Mucosa of stomach (tissue), 1 donor: Measurements from ENCODE around the gene WDR87.
"Not testable (repeated sequence)": the region's sequence is repeated elsewhere in the genome, so short reads cannot be mapped to it uniquely, and the experiment has no call there.

ENCODE experiments used
- H3K27me3 ChIP-seq: one replicate; pipeline ENCODE4 v1.7.0; 2013; ENCODE audit warnings: mild to moderate bottlenecking, low read length; ENCODE audit not compliant: control insufficient read depth, insufficient read depth
- H3K36me3 ChIP-seq: one replicate; pipeline ENCODE4 v1.7.0; 2013; ENCODE audit warnings: low read length; ENCODE audit not compliant: control insufficient read depth, insufficient read depth
- H3K4me1 ChIP-seq: one replicate; pipeline ENCODE4 v1.7.0; 2013; ENCODE audit warnings: mild to moderate bottlenecking, low read length; ENCODE audit not compliant: control insufficient read depth, insufficient read depth
- H3K4me3 ChIP-seq: one replicate; pipeline ENCODE4 v1.7.0; 2013; ENCODE audit warnings: low read length
- H3K9ac ChIP-seq: one replicate; pipeline ENCODE4 v1.7.0; 2013; ENCODE audit warnings: mild to moderate bottlenecking, low read length, moderate library complexity
- H3K9me3 ChIP-seq: one replicate; pipeline ENCODE4 v1.7.0; 2013; ENCODE audit warnings: mild to moderate bottlenecking, low read length, moderate library complexity; ENCODE audit not compliant: control insufficient read depth
- donor health status: Pancreatic carcinoma.

WDR87 gene

DNA sequence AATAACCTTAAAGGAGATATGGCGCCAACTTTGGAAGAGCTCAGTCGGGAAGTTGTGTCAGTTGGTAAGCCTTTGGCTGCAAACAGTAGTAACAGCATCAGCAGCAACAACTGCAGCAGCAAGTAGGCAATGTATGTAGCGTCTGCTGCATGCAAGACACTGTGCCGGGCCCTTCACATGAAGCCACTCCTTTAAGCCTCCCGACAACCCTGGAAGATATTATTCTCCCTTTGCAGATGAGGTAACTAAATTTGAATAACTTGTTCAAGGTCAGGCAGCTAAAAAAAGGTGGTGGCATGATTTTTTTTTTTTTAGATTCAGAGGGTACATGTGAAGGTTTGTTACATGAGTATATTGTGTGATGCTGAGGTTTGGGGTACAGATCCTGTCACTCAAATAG is 20.3 kb upstream of the WDR87 start:
- H3K4me1 ChIP-seq: peaks cover 45% of the 10 kb centered on the region
- no peaks in the 10 kb centered on the region for H3K36me3 ChIP-seq
- no peaks in the 10 kb centered on the region for H3K9me3 ChIP-seq
- no peak overlapping the region for H3K9ac ChIP-seq
- no peak overlapping the region for H3K4me3 ChIP-seq
- no peaks in the 10 kb centered on the region for H3K27me3 ChIP-seq

DNA sequence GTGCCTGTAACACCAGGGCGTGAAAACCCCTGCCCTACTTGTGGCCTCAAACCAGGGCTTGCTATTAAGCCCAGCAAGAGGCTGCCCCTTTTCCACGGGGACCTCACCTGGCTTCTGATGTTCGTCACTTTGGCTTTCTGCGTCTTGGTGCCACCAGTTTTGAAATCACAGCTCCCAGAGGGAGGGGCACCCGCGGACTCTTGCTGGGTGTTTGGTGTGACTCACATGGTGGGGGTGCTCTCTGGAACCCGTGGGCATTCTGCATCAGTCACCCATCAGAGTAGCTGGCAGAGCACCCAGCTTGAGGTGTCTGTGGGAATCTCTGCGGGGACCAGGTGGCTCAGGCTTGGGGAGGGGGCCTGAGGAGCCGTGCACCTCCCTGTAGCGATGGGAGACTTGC is 19.9 kb upstream of the WDR87 start:
- H3K9me3 ChIP-seq: no peaks in the 10 kb centered on the region
- no peak overlapping the region for H3K9ac ChIP-seq
- no peaks in the 10 kb centered on the region for H3K36me3 ChIP-seq
- H3K27me3 ChIP-seq: no peaks in the 10 kb centered on the region
- no peak overlapping the region for H3K4me3 ChIP-seq
- peaks cover 42% of the 10 kb centered on the region for H3K4me1 ChIP-seq

DNA sequence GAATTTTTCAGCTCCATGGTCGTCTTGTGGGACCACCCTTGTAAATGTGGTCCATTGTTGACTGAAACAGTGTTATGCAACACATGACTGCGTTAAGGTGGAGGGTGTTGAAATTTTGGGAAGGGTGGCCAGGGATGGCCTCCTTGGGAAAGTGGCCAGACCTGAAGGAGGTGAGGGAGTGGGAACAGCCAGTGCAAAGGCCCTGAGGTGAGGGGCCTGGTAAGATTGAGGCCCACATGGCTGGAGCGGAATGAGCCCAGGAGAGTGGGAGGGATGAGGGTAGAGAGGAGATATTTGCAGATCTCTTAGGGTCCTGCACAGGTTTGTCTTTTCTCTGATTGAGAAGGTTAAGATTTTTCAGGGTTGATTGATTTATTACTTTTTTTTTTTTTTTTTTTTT is 18.8 kb upstream of the WDR87 start:
- no peak overlapping the region for H3K9ac ChIP-seq
- H3K4me3 ChIP-seq: no peak overlapping the region
- no peaks in the 10 kb centered on the region for H3K27me3 ChIP-seq
- no peaks in the 10 kb centered on the region for H3K9me3 ChIP-seq
- peaks cover 43% of the 10 kb centered on the region for H3K4me1 ChIP-seq
- H3K36me3 ChIP-seq: no peaks in the 10 kb centered on the region

- H3K4me1 ChIP-seq: peaks cover 43% of the 10 kb centered on the region
- H3K27me3 ChIP-seq, H3K36me3 ChIP-seq, H3K4me3 ChIP-seq, H3K9ac ChIP-seq, H3K9me3 ChIP-seq: not testable (repeated sequence)
Measured at GRCh38 chr19:37924573-37924972, 18.2 kb upstream of the WDR87 start.

DNA sequence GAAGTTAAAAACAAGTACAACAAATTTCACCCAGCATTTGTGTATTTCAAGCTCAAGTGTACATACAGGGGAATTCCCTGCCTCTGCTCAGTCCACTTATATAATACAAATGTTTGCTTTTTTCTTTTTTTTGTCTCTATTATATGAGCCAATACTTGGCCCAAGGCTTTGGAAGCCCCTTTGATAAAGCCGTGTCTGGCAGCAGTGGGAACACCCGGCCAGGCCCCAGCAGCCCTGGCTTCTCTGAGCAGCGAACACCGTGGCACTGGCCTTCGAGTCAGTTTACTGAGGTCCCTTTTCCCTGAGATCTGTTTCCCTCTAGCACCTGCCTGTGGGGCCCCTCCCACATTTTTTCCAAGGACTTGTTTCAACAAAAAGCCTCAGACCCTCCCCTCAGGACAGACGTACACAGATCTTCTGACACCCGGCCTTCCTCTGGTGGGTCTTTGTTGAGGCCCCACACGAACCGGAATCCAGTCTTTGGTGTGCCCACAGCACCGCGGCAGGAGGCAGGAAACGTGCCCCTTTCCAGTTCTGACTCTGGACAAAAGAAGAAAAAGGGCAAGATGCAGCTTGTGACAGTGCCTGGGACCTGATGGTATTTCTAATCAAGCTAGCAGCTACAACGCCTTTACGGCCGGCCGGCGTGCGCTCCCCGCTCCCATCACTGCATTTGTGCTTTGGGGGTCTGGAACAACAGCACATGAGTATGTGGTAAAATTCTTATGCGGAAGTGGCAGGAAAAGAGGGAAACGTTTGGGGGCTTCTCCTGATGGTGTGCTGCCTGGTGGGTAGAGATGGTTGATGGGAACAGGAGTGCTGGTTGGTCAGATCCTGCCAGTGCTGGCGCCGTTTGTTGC is 14.4 kb upstream of the WDR87 start:
- Histone ChIP-seq H3K4me3 (no peak overlapping the region), H3K36me3 (no peaks in the 10 kb centered on the region), H3K4me1 (peaks cover 25% of the 10 kb centered on the region), H3K27me3 (no peaks in the 10 kb centered on the region), H3K9me3 (no peaks in the 10 kb centered on the region), H3K9ac (peak overlapping the region; percentile 4)

DNA sequence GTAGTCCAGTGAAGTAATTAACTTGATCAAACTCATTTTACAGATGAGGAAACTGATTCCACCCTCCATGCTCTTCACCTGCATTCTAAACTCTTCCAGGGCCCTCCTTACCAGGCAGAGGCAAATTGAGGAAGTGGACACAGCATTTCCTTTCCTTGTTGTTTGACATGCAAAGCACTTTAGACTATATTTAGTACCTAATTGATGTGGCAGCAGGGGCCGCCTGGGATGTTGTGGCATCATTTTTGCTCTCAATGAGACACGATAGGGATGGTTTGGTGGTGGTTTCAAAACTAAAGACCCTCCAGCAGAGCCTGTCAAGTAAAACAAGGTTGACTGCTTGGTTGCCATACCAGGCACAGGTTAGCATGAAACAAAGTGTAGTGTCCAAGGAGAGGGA is 8.5 kb upstream of the WDR87 start:
- H3K27me3 ChIP-seq: no peaks in the 10 kb centered on the region
- no peaks in the 10 kb centered on the region for H3K9me3 ChIP-seq
- peak overlapping the region; percentile 17 for H3K9ac ChIP-seq
- no peaks in the 10 kb centered on the region for H3K36me3 ChIP-seq
- no peak overlapping the region for H3K4me3 ChIP-seq
- H3K4me1 ChIP-seq: no peaks in the 10 kb centered on the region

- no peaks in the 10 kb centered on the region for H3K9me3 ChIP-seq
- H3K4me1 ChIP-seq: peaks cover 13% of the 10 kb centered on the region
- H3K27me3 ChIP-seq: no peaks in the 10 kb centered on the region
- H3K4me3 ChIP-seq: no peak overlapping the region
- no peak overlapping the region for H3K9ac ChIP-seq
- H3K36me3 ChIP-seq: no peaks in the 10 kb centered on the region
Measured at GRCh38 chr19:37909661-37910199, 3.3 kb upstream of the WDR87 start.

DNA sequence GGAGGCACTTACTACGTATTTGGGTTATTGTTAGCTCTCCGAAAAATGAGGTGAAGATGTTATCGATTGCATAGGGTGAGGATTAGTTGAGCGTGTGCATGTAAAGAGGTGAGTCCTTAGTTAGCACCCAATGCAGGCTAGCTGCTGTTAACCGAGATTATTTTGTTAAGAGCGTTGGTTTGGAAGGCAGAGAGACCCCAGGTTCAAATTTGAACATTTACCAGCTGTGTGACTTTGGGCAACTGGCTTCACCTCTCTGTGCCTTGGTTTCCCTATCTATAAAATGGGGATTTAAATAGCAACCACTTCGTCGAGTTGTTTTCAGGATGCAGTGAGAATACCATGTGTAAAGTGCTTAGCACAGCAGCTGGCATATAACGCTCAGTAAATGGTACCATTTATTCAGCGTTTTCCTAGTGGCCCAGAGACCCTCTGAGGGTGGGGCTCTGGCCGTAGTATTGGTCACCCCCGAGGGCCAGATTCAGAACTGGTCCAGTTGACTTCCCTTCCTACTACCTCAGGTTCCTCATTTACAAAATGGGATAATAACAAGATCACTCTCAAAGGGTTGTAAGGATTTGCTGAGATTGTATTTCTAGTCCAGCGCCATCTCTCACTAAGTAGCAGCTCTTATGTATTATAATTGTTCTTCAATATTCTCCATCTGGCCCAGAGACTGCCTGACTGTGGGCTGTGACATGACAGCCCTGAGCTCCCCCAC is 1.5 kb upstream of the WDR87 start:
- Histone ChIP-seq H3K4me1 (peaks cover 13% of the 10 kb centered on the region), H3K9ac (peak overlapping the region; percentile 70), H3K27me3 (no peaks in the 10 kb centered on the region), H3K36me3 (no peaks in the 10 kb centered on the region), H3K9me3 (no peaks in the 10 kb centered on the region), H3K4me3 (peak overlapping the region; percentile 85)

DNA sequence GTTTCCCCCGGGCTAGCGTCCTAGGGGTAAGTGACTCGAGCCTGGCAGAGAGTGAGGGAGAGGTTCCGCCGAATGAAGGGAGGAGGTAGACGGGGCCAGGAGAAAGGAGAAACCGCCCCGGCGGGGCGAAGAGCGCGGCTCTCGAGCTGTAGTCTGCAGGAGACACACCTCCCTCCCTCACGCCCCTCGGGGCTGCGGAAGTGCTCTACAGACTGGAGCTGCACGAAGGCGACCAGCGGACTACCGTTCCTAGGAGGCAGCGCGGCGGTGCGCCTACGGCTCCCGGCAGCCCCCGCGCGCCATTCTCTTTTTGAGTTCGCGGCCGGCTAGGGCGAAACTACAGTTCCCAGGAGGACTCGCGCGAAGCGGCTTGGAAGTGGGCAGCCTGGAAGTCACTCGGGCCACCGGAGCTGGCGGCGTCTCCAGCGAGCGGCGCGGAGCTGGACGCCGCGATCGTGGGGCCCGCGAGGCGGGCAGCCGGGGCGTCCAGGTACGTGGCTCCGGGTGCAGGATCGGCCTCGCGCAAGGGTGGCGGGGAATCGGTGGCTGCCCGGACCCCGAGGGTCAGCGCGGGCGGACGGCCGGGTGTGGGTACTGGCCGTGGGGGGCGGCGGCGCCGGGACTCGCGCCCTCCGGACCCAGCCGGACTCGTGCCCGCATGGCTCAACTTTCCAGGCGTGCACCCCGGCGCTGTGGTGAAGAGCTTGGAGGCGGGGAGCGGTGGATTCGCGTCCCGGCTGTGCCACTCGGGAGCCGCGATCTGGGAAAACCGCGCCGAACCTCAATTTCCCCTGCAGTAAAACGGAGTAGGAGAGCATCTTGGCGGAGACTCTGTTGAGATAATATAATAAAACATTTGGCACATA is 708 bp upstream of the WDR87 start, which contains the start of gene SIPA1L3:
Gene SIPA1L3 (plus strand): TSS at position 340 of the 866 bp plus-strand sequence. CDS start 174,358 bp downstream, outside the sequence.
- Histone ChIP-seq H3K27me3 (no peaks in the 10 kb centered on the region), H3K4me3 (peak within 1 kb of the TSS; percentile 85), H3K9me3 (no peaks in the 10 kb centered on the region), H3K36me3 (no peaks in the 10 kb centered on the region), H3K4me1 (peaks cover 13% of the 10 kb centered on the region), H3K9ac (peak within 1 kb of the TSS; percentile 70)

DNA sequence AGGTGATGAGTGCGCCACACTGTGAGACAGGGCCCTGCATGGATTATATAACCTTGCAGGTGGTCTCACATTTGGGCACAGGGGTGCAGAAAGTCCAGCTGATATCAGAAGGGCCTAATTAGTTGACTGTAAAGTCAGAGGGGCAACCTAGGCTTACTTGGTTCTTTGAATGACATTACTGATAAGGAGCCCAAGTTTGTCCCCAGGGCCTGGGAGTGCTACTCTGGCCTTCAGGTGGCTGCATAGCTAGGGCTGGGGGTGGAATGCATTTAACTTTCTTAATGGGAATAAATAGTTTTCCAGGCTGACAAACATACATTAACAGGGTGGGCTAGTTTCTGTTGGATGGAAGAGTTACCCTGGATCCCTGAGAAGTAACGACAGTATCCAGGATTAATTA is 3.3 kb downstream of the WDR87 start:
- no peak overlapping the region for H3K4me3 ChIP-seq
- H3K36me3 ChIP-seq: no peaks in the 10 kb centered on the region
- H3K4me1 ChIP-seq: peaks cover 12% of the 10 kb centered on the region
- no peak overlapping the region for H3K9ac ChIP-seq
- H3K9me3 ChIP-seq: no peaks in the 10 kb centered on the region
- no peaks in the 10 kb centered on the region for H3K27me3 ChIP-seq

DNA sequence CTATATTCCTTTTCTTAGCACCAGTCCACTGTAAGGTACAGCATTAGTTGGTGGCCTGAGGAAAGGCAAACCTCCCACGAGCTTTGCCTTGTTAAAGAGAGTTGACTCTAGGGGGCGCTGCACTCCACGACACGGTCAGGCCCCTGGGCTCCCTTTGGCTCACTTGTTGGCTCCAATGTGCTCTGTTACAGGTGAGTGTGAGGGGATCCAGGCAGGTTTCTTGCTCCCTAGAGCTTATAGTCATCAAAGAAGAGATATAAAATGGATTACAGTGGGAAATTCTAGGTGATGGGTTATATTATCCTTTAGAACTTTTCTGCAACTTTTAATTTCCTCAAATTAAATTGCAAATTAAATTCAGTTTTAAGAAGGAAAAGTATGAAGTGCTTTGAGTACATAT is 3.7 kb downstream of the WDR87 start:
- Histone ChIP-seq H3K9ac (no peak overlapping the region), H3K27me3 (no peaks in the 10 kb centered on the region), H3K36me3 (no peaks in the 10 kb centered on the region), H3K4me3 (no peak overlapping the region), H3K4me1 (peaks cover 8% of the 10 kb centered on the region), H3K9me3 (no peaks in the 10 kb centered on the region)
